HepG2 (cell line): ENCODE results near the gene HNRNPL. TPM values are rescaled to one million over a fixed set of nuclear protein-coding genes. Genes with fewer than 3 reads are reported as not detected.
A peak's percentile ranks its signal among the peaks of the same experiment; 100 is the strongest.

Experiments
- ESRRA ChIP-seq: sonication (generic); formaldehyde crosslinking; IDR thresholded peaks from 2 replicates; pipeline ENCODE4 v1.5.1; 2020; ENCODE audit warnings: mild to moderate bottlenecking, low read depth, missing genetic modification reagents
- GLI4 ChIP-seq: sonication (generic); formaldehyde crosslinking; IDR thresholded peaks from 2 replicates; pipeline ENCODE4 v1.5.1; 2020; ENCODE audit warnings: missing genetic modification reagents, mild to moderate bottlenecking, moderate library complexity, borderline replicate concordance
- HDAC1 ChIP-seq: sonication (generic); formaldehyde crosslinking; IDR thresholded peaks from 2 replicates; pipeline ENCODE4 v1.5.1; 2020; ENCODE audit warnings: mild to moderate bottlenecking, missing genetic modification reagents
- MIXL1 ChIP-seq: IDR thresholded peaks from 2 replicates; pipeline ENCODE4 v1.6.1; 2016
- PAXIP1 ChIP-seq: sonication (generic); formaldehyde crosslinking; conservative IDR thresholded peaks from 2 replicates; pipeline ENCODE4 v1.4.0; 2020; ENCODE audit warnings: mild to moderate bottlenecking, missing genetic modification reagents, moderate library complexity
- REPIN1 ChIP-seq: sonication (generic); formaldehyde crosslinking; IDR thresholded peaks from 2 replicates; pipeline ENCODE4 v1.8.0; 2022; ENCODE audit warnings: missing genetic modification reagents, low read depth, mild to moderate bottlenecking, borderline replicate concordance
- SOX6 ChIP-seq, 2 experiments: fragments of 450-650 bp in 1 of 2; sonication (generic) in 1 of 2; formaldehyde crosslinking in 1 of 2; IDR thresholded peaks; 2 replicates each; pipeline versions ENCODE4 v1.4.0 to v1.6.1; 2017 to 2020; ENCODE audit warnings: antibody characterized with exemption in 1 of 2, mild to moderate bottlenecking in 1 of 2, missing genetic modification reagents in 1 of 2
- ZBTB33 ChIP-seq: sonication (generic); formaldehyde crosslinking; IDR thresholded peaks from 2 replicates; pipeline ENCODE4 v1.4.0; 2020; ENCODE audit warnings: missing genetic modification reagents
- ZNF225 ChIP-seq: sonication (generic); formaldehyde crosslinking; IDR thresholded peaks from 2 replicates; pipeline ENCODE4 v1.4.0; 2020; ENCODE audit warnings: mild to moderate bottlenecking, missing genetic modification reagents
- ZNF687 ChIP-seq: sonication (generic); formaldehyde crosslinking; IDR thresholded peaks from 2 replicates; pipeline ENCODE4 v1.5.1; 2020; ENCODE audit warnings: mild to moderate bottlenecking, missing genetic modification reagents, moderate library complexity
- ZNF792 ChIP-seq: IDR thresholded peaks from 2 replicates; pipeline ENCODE4 v1.6.1; 2016
- ZSCAN29 ChIP-seq: sonication (generic); formaldehyde crosslinking; conservative IDR thresholded peaks from 2 replicates; pipeline ENCODE4 v1.4.0; 2020; ENCODE audit warnings: mild to moderate bottlenecking, missing genetic modification reagents
- polyA plus RNA-seq, 8 experiments: library from polyadenylated mRNA; depleted of rRNA in 3 of 8; stranded (reverse) in 7 of 8; unstranded in 1 of 8; fragments of >200 nt; fragmentation: Illumina TruSeq in 4 of 8; extraction: Trizol in 4 of 8; gene quantifications; 2 replicates each; pipeline versions ENCODE4 v1.2.1 to v1.2.3, GENCODE V29; 2011 to 2016; ENCODE audit warnings: low read depth in 4 of 8, missing spikeins in 1 of 8, mixed read lengths in 1 of 8; ENCODE audit not compliant: insufficient read depth in 1 of 8
- total RNA-seq, 5 experiments: library from RNA; depleted of rRNA; stranded (reverse); fragments of >200 nt; fragmentation: Illumina TruSeq; extraction: Trizol; gene quantifications; 2 replicates each; pipeline ENCODE4 v1.2.3, GENCODE V29; 2016; ENCODE audit warnings: low read depth in 1 of 5
- TF ChIP-seq, protein P1 (sequence below): sonication (generic); formaldehyde crosslinking; IDR thresholded peaks from 2 replicates; pipeline ENCODE4 v1.8.1; 2023; ENCODE audit warnings: mild to moderate bottlenecking, missing genetic modification reagents
- TF ChIP-seq, protein P2 (sequence below): IDR thresholded peaks from 2 replicates; pipeline ENCODE4 v1.6.1; 2016; ENCODE audit warnings: mild to moderate bottlenecking
- TF ChIP-seq, protein P3 (sequence below): sonication (generic); formaldehyde crosslinking; IDR thresholded peaks from 2 replicates; pipeline ENCODE4 v1.4.0; 2020; ENCODE audit warnings: low read depth, mild to moderate bottlenecking, missing genetic modification reagents

The HNRNPL gene
- total and polyA plus RNA-seq, 2 of the 13 experiments (the other 11 are each of a cell fraction or from before 2014, with no cell fraction given) = 156 to 278 TPM

GRCh38 chr19:38819231-38819920, 30.4 kb downstream of the HNRNPL start (continued):
- TF ChIP-seq HDAC1 (CRISPR knock-in tag) (peak; percentile 31; the same call in 1 of the 2 replicates), ZNF792 (CRISPR knock-in tag) (0 out of 2 replicates have a peak, but pooled peaks have one; percentile 49), PAXIP1 (CRISPR knock-in tag) (peak; percentile 78), GLI4 (no peak), ZBTB33 (0 out of 2 replicates have a peak, but pooled peaks have one; percentile 46), REPIN1 (CRISPR knock-in tag) (0 out of 2 replicates have a peak, but pooled peaks have one; percentile 12), ZSCAN29 (CRISPR knock-in tag) (no peak), SOX6 (IDR thresholded peaks at IDR 0.05) (no peak), SOX6 (CRISPR knock-in tag; IDR thresholded peaks at IDR 0.05) (peak; percentile 57), MIXL1 (peak; percentile 20; the same call in 1 of the 2 replicates), ESRRA (CRISPR knock-in tag) (peak; percentile 81; the same call in 1 of the 2 replicates), ZNF225 (CRISPR knock-in tag) (no peak), ZNF687 (peak; percentile 67)
- TF ChIP-seq, protein P1, sequence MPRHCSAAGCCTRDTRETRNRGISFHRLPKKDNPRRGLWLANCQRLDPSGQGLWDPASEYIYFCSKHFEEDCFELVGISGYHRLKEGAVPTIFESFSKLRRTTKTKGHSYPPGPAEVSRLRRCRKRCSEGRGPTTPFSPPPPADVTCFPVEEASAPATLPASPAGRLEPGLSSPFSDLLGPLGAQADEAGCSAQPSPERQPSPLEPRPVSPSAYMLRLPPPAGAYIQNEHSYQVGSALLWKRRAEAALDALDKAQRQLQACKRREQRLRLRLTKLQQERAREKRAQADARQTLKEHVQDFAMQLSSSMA (CRISPR knock-in tag) = no peak
- TF ChIP-seq, protein P2, sequence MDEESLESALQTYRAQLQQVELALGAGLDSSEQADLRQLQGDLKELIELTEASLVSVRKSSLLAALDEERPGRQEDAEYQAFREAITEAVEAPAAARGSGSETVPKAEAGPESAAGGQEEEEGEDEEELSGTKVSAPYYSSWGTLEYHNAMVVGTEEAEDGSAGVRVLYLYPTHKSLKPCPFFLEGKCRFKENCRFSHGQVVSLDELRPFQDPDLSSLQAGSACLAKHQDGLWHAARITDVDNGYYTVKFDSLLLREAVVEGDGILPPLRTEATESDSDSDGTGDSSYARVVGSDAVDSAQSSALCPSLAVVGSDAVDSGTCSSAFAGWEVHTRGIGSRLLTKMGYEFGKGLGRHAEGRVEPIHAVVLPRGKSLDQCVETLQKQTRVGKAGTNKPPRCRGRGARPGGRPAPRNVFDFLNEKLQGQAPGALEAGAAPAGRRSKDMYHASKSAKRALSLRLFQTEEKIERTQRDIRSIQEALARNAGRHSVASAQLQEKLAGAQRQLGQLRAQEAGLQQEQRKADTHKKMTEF (CRISPR knock-in tag) = 0 out of 2 replicates have a peak, but pooled peaks have one; percentile 16
- TF ChIP-seq, protein P3, sequence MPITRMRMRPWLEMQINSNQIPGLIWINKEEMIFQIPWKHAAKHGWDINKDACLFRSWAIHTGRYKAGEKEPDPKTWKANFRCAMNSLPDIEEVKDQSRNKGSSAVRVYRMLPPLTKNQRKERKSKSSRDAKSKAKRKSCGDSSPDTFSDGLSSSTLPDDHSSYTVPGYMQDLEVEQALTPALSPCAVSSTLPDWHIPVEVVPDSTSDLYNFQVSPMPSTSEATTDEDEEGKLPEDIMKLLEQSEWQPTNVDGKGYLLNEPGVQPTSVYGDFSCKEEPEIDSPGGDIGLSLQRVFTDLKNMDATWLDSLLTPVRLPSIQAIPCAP (CRISPR knock-in tag) = no peak
